Measurements from ENCODE around the gene HABP2. TPM values are rescaled to one million over a fixed set of nuclear protein-coding genes. Genes with fewer than 3 reads are reported as not detected.

HABP2 gene
- total RNA-seq, 4 donors from 2014 or later: 0.72 TPM; not detected in 3

DNA sequence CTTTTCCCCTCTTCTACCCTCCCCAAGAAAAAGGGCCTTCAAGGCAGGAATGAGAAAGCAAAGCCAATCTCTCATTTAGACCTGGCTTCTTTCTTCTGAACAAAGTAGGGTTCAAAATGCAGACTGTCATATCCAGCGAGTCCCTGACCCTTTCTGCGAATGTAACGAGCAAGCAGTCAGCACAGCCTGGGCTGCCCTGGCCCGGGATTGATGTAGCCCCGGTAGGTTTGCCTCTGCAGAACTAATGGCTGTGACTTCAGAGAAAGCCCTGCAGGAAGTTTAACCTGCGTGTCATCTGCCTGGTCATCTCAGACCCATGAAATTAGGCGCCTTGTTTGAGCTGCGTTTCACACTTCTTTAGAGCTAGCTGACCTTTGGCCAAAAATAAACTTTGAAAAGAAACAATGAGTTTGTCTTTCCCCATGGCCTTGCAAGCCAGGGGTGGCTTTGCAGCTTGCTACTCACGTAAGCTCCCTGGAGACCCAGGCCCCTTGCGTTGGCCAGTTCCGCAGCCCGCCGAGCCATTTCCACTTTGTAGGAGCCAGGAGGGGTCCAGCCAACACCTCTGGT lies 36.4 kb downstream of the HABP2 start:
- Histone ChIP-seq H3K4me1 (no peaks in the 10 kb centered on the region), H3K36me3 (no peaks in the 10 kb centered on the region), H3K27me3 (peaks cover 6% of the 10 kb centered on the region), H3K4me3 (no peak overlapping the region), H3K27ac (no peak overlapping the region), H3K9me3 (no peaks in the 10 kb centered on the region)
- WGBS: 87% methylated on average over 13 of the region's 13 CpGs
- TF ChIP-seq POLR2A (IDR thresholded peaks at IDR 0.05): no peak
- TF ChIP-seq CTCF (IDR thresholded peaks at IDR 0.05): no peak
- no peak for TF ChIP-seq POLR2AphosphoS5 (IDR thresholded peaks at IDR 0.05)
- TF ChIP-seq EP300 (IDR thresholded peaks at IDR 0.05): no peak
- DNase-seq (ENCODE audit: low spot score in 2 of 2): no peak

DNA sequence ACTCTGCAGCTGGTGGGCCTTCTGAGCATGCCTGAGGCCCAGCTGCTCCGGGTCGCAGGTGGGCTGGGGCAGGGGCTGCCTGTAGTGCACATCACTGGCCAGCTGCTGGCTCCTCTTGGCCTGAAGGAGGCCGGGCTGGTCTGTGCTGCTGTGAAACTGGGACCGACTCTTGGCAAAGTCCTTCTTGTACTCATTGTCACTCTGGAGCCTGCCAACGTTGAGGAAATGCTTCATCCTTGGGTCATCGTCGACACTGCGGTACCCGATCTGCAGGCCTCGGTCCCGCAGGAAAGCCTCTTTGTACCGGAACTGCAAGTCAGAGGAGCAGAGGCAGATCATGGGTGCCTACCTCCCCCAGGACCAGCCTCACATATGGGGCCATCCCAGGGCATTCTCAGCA lies 37.7 kb downstream of the HABP2 start:
- Histone ChIP-seq H3K4me1 (no peaks in the 10 kb centered on the region), H3K27me3 (peaks cover 10% of the 10 kb centered on the region), H3K36me3 (no peaks in the 10 kb centered on the region), H3K4me3 (no peak overlapping the region), H3K27ac (no peak overlapping the region), H3K9me3 (no peaks in the 10 kb centered on the region)
- no peak for DNase-seq (ENCODE audit: low spot score in 2 of 2)
- TF ChIP-seq POLR2AphosphoS5 (IDR thresholded peaks at IDR 0.05): no peak
- TF ChIP-seq CTCF (IDR thresholded peaks at IDR 0.05): no peak
- TF ChIP-seq POLR2A (IDR thresholded peaks at IDR 0.05): no peak
- no peak for TF ChIP-seq EP300 (IDR thresholded peaks at IDR 0.05)
- 100% methylated on average over 2 of the region's 12 CpGs for WGBS

- Histone ChIP-seq H3K9me3 (no peaks in the 10 kb centered on the region), H3K27ac (no peak overlapping the region), H3K36me3 (no peaks in the 10 kb centered on the region), H3K4me3 (no peak overlapping the region), H3K4me1 (no peaks in the 10 kb centered on the region), H3K27me3 (peaks cover 10% of the 10 kb centered on the region)
- DNase-seq (ENCODE audit: low spot score in 2 of 2): no peak
- WGBS: 88% methylated on average over 6 of the region's 8 CpGs
- TF ChIP-seq POLR2A (IDR thresholded peaks at IDR 0.05) (no peak), EP300 (IDR thresholded peaks at IDR 0.05) (no peak), CTCF (IDR thresholded peaks at IDR 0.05) (no peak), POLR2AphosphoS5 (IDR thresholded peaks at IDR 0.05) (no peak)
These were observed 39.5 kb downstream of the HABP2 start for GRCh38 chr10:113592380-113592779.

DNA sequence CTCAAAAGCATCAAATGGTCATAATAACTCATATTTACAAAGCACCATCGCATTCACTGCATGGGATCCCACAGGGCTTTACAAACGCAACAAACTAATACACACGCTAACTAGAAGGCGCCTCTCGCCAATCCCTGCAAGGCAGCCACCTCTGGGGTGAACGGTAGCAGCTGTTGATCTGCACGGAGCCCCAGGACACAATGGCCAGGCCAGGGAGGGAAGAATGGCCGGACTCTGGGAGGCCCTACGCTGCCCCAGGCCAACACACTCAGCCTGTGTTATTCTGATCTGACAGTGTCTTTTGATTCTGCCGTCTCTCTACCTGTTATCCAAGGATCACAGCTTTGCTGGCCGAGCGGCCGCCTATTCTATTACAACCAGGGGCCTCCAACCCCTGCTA lies 41.8 kb downstream of the HABP2 start:
- no peak overlapping the region for H3K4me3 ChIP-seq
- H3K36me3 ChIP-seq: no peaks in the 10 kb centered on the region
- H3K27me3 ChIP-seq: peaks cover 18% of the 10 kb centered on the region
- no peak for DNase-seq (ENCODE audit: low spot score in 2 of 2)
- H3K4me1 ChIP-seq: no peaks in the 10 kb centered on the region
- H3K27ac ChIP-seq: no peak overlapping the region
- 86% methylated on average over 13 of the region's 13 CpGs for WGBS
- no peak for TF ChIP-seq CTCF (IDR thresholded peaks at IDR 0.05)
- TF ChIP-seq POLR2AphosphoS5 (IDR thresholded peaks at IDR 0.05): no peak
- no peak for TF ChIP-seq POLR2A (IDR thresholded peaks at IDR 0.05)
- TF ChIP-seq EP300 (IDR thresholded peaks at IDR 0.05): no peak
- H3K9me3 ChIP-seq: no peaks in the 10 kb centered on the region

DNA sequence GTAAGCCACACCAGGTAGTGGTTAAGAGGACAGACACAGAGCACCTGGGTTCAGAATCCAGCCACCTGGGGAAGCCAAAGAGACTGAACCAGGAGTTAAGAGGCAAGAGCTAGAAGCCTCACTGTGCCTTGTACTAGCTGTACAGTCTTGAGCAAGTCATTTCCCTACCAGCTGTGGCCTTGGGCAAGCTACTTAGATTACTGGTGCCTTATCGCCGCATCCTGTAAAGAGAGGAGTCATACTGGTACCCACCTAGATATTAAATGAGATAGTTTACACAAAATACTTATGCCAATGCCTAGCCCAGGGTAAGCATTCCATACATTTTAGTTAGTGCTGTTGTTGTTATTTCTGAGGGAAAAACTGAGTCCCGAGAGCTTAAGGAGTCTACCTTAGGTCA lies 47.7 kb downstream of the HABP2 start:
- no peak for DNase-seq (ENCODE audit: low spot score in 2 of 2)
- Histone ChIP-seq H3K4me1 (no peaks in the 10 kb centered on the region), H3K9me3 (no peaks in the 10 kb centered on the region), H3K27me3 (peaks cover 14% of the 10 kb centered on the region), H3K27ac (no peak overlapping the region), H3K36me3 (no peaks in the 10 kb centered on the region), H3K4me3 (no peak overlapping the region)
- WGBS: 86% methylated on average over 3 of the region's 3 CpGs
- TF ChIP-seq POLR2A (IDR thresholded peaks at IDR 0.05): no peak

Data from suprapubic skin (tissue), 4 donors.